ENCODE results near the gene UBALD1.

Gene UBALD1

GRCh38 chr16:4641306-4641687, 26.6 kb upstream of the UBALD1 start:
- no peak for TF ChIP-seq EZH2phosphoT487 (IDR thresholded peaks at IDR 0.05; ENCODE audit: borderline replicate concordance, low read length)
- no peaks in the 10 kb centered on the region for H3F3A ChIP-seq (ENCODE audit: control insufficient read depth, insufficient read depth)
- no peak overlapping the region for H3K4me3 ChIP-seq (ENCODE audit: low read length)
- no peaks in the 10 kb centered on the region for H3K27me3 ChIP-seq (ENCODE audit: control insufficient read depth, low read length)
- no peaks in the 10 kb centered on the region for H3K9me3 ChIP-seq (ENCODE audit: control insufficient read depth, insufficient read depth, low read length)
- no peaks in the 10 kb centered on the region for H3K4me1 ChIP-seq (ENCODE audit: control insufficient read depth, low read length)
- H3K79me2 ChIP-seq (ENCODE audit: control insufficient read depth, low read length) = peaks cover 56% of the 10 kb centered on the region
- H3K4me2 ChIP-seq (ENCODE audit: low read length) = no peak overlapping the region
- H4K20me1 ChIP-seq (ENCODE audit: control insufficient read depth, insufficient read depth, low read depth, low read length) = no peaks in the 10 kb centered on the region
- no peaks in the 10 kb centered on the region for H3K9me2 ChIP-seq (replicated peaks; ENCODE audit: control insufficient read depth, low read length)
- H3K36me3 ChIP-seq (ENCODE audit: control insufficient read depth, low read length) = no peaks in the 10 kb centered on the region
- no peak overlapping the region for H3K27ac ChIP-seq (ENCODE audit: low read depth, low read length)

- Histone ChIP-seq H3K4me1 (ENCODE audit: control insufficient read depth, low read length) (no peaks in the 10 kb centered on the region), H3K9me2 (replicated peaks; ENCODE audit: control insufficient read depth, low read length) (no peaks in the 10 kb centered on the region), H4K20me1 (ENCODE audit: control insufficient read depth, insufficient read depth, low read depth, low read length) (no peaks in the 10 kb centered on the region), H3K27ac (ENCODE audit: low read depth, low read length) (no peak overlapping the region), H3K79me2 (ENCODE audit: control insufficient read depth, low read length) (peaks cover 57% of the 10 kb centered on the region), H3K36me3 (ENCODE audit: control insufficient read depth, low read length) (no peaks in the 10 kb centered on the region), H3K27me3 (ENCODE audit: control insufficient read depth, low read length) (no peaks in the 10 kb centered on the region), H3K9me3 (ENCODE audit: control insufficient read depth, insufficient read depth, low read length) (no peaks in the 10 kb centered on the region), H3K4me3 (ENCODE audit: low read length) (no peak overlapping the region), H3F3A (ENCODE audit: control insufficient read depth, insufficient read depth) (no peaks in the 10 kb centered on the region), H3K4me2 (ENCODE audit: low read length) (no peak overlapping the region)
- TF ChIP-seq EZH2phosphoT487 (IDR thresholded peaks at IDR 0.05; ENCODE audit: borderline replicate concordance, low read length) (no peak), CTCF (IDR thresholded peaks at IDR 0.05; ENCODE audit: low read depth, low read length, poor library complexity, severe bottlenecking) (no peak)
Measured at GRCh38 chr16:4640572-4641305, 26.1 kb upstream of the UBALD1 start.

- Histone ChIP-seq H3K36me3 (ENCODE audit: control insufficient read depth, low read length) (no peaks in the 10 kb centered on the region), H3K27me3 (ENCODE audit: control insufficient read depth, low read length) (no peaks in the 10 kb centered on the region), H3K4me2 (ENCODE audit: low read length) (no peak overlapping the region), H3K27ac (ENCODE audit: low read depth, low read length) (no peak overlapping the region), H3F3A (ENCODE audit: control insufficient read depth, insufficient read depth) (no peaks in the 10 kb centered on the region), H3K4me3 (ENCODE audit: low read length) (no peak overlapping the region), H3K79me2 (ENCODE audit: control insufficient read depth, low read length) (peaks cover 55% of the 10 kb centered on the region), H3K9me3 (ENCODE audit: control insufficient read depth, insufficient read depth, low read length) (no peaks in the 10 kb centered on the region), H3K4me1 (ENCODE audit: control insufficient read depth, low read length) (no peaks in the 10 kb centered on the region), H4K20me1 (ENCODE audit: control insufficient read depth, insufficient read depth, low read depth, low read length) (no peaks in the 10 kb centered on the region), H3K9me2 (replicated peaks; ENCODE audit: control insufficient read depth, low read length) (no peaks in the 10 kb centered on the region)
- no peak for TF ChIP-seq CTCF (IDR thresholded peaks at IDR 0.05; ENCODE audit: low read depth, low read length, poor library complexity, severe bottlenecking)
- no peak for TF ChIP-seq EZH2phosphoT487 (IDR thresholded peaks at IDR 0.05; ENCODE audit: borderline replicate concordance, low read length)
Measured at GRCh38 chr16:4639899-4640509, 25.3 kb upstream of the UBALD1 start.

- no peaks in the 10 kb centered on the region for H3K4me1 ChIP-seq (ENCODE audit: control insufficient read depth, low read length)
- no peaks in the 10 kb centered on the region for H3F3A ChIP-seq (ENCODE audit: control insufficient read depth, insufficient read depth)
- H3K4me3 ChIP-seq (ENCODE audit: low read length) = no peak overlapping the region
- TF ChIP-seq EZH2phosphoT487 (IDR thresholded peaks at IDR 0.05; ENCODE audit: borderline replicate concordance, low read length) (no peak), CTCF (IDR thresholded peaks at IDR 0.05; ENCODE audit: low read depth, low read length, poor library complexity, severe bottlenecking) (no peak)
- H3K79me2 ChIP-seq (ENCODE audit: control insufficient read depth, low read length) = peaks cover 65% of the 10 kb centered on the region
- no peaks in the 10 kb centered on the region for H3K27me3 ChIP-seq (ENCODE audit: control insufficient read depth, low read length)
- H4K20me1 ChIP-seq (ENCODE audit: control insufficient read depth, insufficient read depth, low read depth, low read length) = no peaks in the 10 kb centered on the region
- H3K9me3 ChIP-seq (ENCODE audit: control insufficient read depth, insufficient read depth, low read length) = no peaks in the 10 kb centered on the region
- no peaks in the 10 kb centered on the region for H3K9me2 ChIP-seq (replicated peaks; ENCODE audit: control insufficient read depth, low read length)
- H3K4me2 ChIP-seq (ENCODE audit: low read length) = no peak overlapping the region
- H3K36me3 ChIP-seq (ENCODE audit: control insufficient read depth, low read length) = peaks cover 4% of the 10 kb centered on the region; the same call in 1 of the 2 replicates
- H3K27ac ChIP-seq (ENCODE audit: low read depth, low read length) = no peak overlapping the region
Measured at GRCh38 chr16:4637501-4638166, 22.9 kb upstream of the UBALD1 start.
